ENCODE data around the gene HMCN2. TPM values are rescaled to one million over a fixed set of nuclear protein-coding genes. Genes with fewer than 3 reads are reported as not detected.
"Not testable (repeated sequence)": the region's sequence is repeated elsewhere in the genome, so short reads cannot be mapped to it uniquely, and the experiment has no call there.

Gene HMCN2
- total and polyA plus RNA-seq, 8 donors = 1.1 to 21.1 (median 5.0) TPM

- no peak for DNase-seq
- Histone ChIP-seq H3K9me3 (no peaks in the 10 kb centered on the region), H3K27ac (peak overlapping the region in 4 of 5 donors; percentile 4 to 60 (median 42)), H3K4me3 (no peak overlapping the region), H3K4me1 (peaks cover 0 to 9% (median under 1%) of the 10 kb centered on the region in 4 donors), H3K36me3 (no peaks in the 10 kb centered on the region), H3K27me3 (peaks cover 0 to 24% (median 17%) of the 10 kb centered on the region in 3 donors)
- intact Hi-C loops (cut with DNase I; ENCODE audit: low total_unique reads) = no loop called here
- WGBS, 5 donors = 61 to 82% (median 70%) methylated on average over 6 of the region's 6 CpGs
- TF ChIP-seq EP300 (IDR thresholded peaks at IDR 0.05) = no peak
- TF ChIP-seq CTCF (IDR thresholded peaks at IDR 0.05) = no peak
- no peak for TF ChIP-seq POLR2A (IDR thresholded peaks at IDR 0.05)
- no peak for TF ChIP-seq POLR2AphosphoS5 (IDR thresholded peaks at IDR 0.05)
These were observed 5.9 kb downstream of the HMCN2 start for GRCh38 chr9:130271473-130271872.

GRCh38 chr9:130275156-130275555 is 9.6 kb downstream of the HMCN2 start:
- 78 to 88% (median 84%) methylated on average over 9 of the region's 9 CpGs for WGBS, 5 donors
- no peaks in the 10 kb centered on the region for H3K9me3 ChIP-seq
- intact Hi-C loops (cut with DNase I; ENCODE audit: low total_unique reads) = no loop called here

GRCh38 chr9:130276121-130276520 is 10.6 kb downstream of the HMCN2 start:
- Histone ChIP-seq H3K9me3 (no peaks in the 10 kb centered on the region), H3K36me3 (no peaks in the 10 kb centered on the region), H3K27ac (peak overlapping the region in 1 of 5 donors; percentile 8), H3K27me3 (no peaks in the 10 kb centered on the region), H3K4me3 (no peak overlapping the region), H3K4me1 (no peaks in the 10 kb centered on the region)
- TF ChIP-seq POLR2AphosphoS5 (IDR thresholded peaks at IDR 0.05) (no peak), EP300 (IDR thresholded peaks at IDR 0.05) (no peak), CTCF (IDR thresholded peaks at IDR 0.05) (no peak), POLR2A (IDR thresholded peaks at IDR 0.05) (no peak)
- no peak for DNase-seq
- 37 to 61% (median 54%) methylated on average over 3 of the region's 3 CpGs for WGBS, 5 donors
- intact Hi-C loops (cut with DNase I; ENCODE audit: low total_unique reads) = no loop called here

More at GRCh38 chr9:130275156-130275555, 9.6 kb downstream of the HMCN2 start:
- Histone ChIP-seq H3K27me3 (no peaks in the 10 kb centered on the region), H3K4me3 (no peak overlapping the region), H3K4me1 (no peaks in the 10 kb centered on the region), H3K27ac (no peak overlapping the region), H3K36me3 (no peaks in the 10 kb centered on the region)
- DNase-seq = no peak
- TF ChIP-seq POLR2AphosphoS5 (IDR thresholded peaks at IDR 0.05) (no peak), CTCF (IDR thresholded peaks at IDR 0.05) (no peak), EP300 (IDR thresholded peaks at IDR 0.05) (no peak), POLR2A (IDR thresholded peaks at IDR 0.05) (no peak)

- intact Hi-C loops (cut with DNase I; ENCODE audit: low total_unique reads) = no loop called here
- TF ChIP-seq POLR2A (IDR thresholded peaks at IDR 0.05) (no peak), EP300 (IDR thresholded peaks at IDR 0.05) (no peak), CTCF (IDR thresholded peaks at IDR 0.05) (no peak), POLR2AphosphoS5 (IDR thresholded peaks at IDR 0.05) (no peak)
- Histone ChIP-seq H3K27me3 (no peaks in the 10 kb centered on the region), H3K4me1 (peaks cover 0 to 4% (median under 1%) of the 10 kb centered on the region in 4 donors), H3K27ac (no peak overlapping the region), H3K4me3 (no peak overlapping the region), H3K36me3 (no peaks in the 10 kb centered on the region), H3K9me3 (no peaks in the 10 kb centered on the region)
- DNase-seq = no peak
- WGBS, 5 donors = 71 to 89% (median 88%) methylated on average over 11 of the region's 11 CpGs
These were observed 11.4 kb downstream of the HMCN2 start for GRCh38 chr9:130276955-130277354.

- DNase-seq; H3K36me3 ChIP-seq; H3K9me3 ChIP-seq; intact Hi-C loops (cut with DNase I; ENCODE audit: low total_unique reads); H3K4me3 ChIP-seq; H3K4me1 ChIP-seq; H3K27ac ChIP-seq; H3K27me3 ChIP-seq: not testable (repeated sequence)
- WGBS, 5 donors = 85 to 100% (median 100%) methylated on average over 1 of the region's 1 CpG
These were observed 12.0 kb downstream of the HMCN2 start for GRCh38 chr9:130277525-130277924.

Measured in stomach (tissue), 9 donors.